NCI-H1105 treated with DMSO at 0.1 percent for 48 hours (cell line): ENCODE results near the gene UBAC2.

Source experiments
- DNase-seq: peaks from one replicate; lab custom pipeline; 2025; lab: John Stamatoyannopoulos, UW

Gene UBAC2

DNA sequence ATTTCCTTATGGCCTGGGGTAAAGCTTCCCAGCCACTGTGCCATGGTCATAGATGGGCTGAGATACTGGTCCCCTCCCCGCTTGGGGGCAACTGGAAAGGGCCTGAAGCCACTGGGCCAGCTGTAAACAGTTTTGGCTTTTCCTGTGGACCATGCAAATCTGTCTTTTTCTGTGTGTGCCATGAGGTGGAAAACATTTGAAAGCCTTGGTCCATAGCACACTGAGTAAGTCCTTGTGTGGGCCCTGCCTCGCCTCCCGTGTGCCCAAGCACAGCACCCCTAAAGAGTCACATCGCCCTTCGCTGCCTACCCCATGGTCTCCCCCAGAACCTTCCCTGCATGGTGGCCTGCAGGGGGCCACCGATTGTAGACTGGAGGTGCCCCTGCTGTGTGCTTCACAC is 158.9 kb downstream of the UBAC2 start:
- DNase-seq = no peak

GRCh38 chr13:99360696-99361095 is 160.0 kb downstream of the UBAC2 start:
- DNase-seq = no peak

DNA sequence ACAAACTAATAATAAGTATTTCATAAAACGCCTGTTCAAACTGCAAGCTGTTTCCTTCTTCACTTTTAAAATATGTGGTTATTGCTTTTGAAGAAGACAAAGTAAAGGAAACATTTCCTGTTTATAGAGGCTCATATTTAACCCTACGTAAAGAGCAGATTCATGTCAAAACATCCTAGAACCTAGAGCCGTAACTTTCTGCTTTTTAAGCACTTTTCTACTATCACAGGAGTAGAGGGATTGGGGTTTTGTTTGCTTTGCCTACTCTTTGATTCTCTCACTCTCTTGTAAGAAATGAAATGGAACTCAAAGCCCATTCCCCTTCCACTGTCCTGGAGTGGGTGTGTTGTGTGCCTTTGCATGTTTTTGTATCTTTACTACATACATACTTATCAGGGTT is 160.5 kb downstream of the UBAC2 start:
- no peak for DNase-seq

DNA sequence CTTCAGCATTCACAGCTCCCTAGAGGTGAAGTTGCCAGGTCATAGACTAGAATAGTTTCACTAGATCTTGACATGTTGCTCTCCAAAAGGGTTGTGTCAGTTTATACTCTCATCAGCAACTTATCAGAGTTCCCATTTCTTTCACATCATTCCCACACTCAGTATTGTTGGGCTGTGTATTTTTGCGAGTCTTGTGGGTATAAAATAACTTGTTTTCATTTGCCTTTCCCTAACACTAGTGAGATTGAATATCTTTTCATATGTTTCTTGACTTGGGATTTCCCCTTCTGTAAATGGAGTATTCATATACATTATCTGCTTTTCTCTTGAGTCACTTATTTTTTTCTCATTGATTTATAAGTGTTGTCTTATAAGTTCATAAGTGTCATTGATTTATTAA is 161.7 kb downstream of the UBAC2 start:
- DNase-seq = no peak

DNA sequence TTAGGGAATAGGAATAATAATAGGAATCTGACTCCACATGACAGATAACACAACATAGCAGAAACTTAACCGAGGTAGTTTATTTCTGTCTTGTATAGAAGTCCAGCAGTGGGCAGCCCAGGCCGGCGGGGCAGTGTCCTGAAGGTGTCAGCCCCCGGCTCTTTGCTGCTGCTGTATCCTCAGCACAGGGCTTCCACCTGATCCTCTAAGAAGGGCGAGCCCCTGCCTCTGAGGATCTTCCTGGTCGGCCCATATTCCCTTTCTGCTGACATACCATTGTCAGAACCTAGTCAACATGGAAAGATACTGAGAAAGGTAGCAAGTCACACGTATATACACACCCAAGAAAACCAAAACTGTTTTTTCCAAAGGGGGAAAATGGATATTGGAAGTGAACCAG is 162.7 kb downstream of the UBAC2 start:
- no peak for DNase-seq

- DNase-seq = no peak
These were observed 163.3 kb downstream of the UBAC2 start for GRCh38 chr13:99363949-99364348.

GRCh38 chr13:99366075-99366987 is 165.7 kb downstream of the UBAC2 start:
- no peak for DNase-seq

GRCh38 chr13:99367106-99367616 is 166.5 kb downstream of the UBAC2 start:
- DNase-seq = no peak

DNA sequence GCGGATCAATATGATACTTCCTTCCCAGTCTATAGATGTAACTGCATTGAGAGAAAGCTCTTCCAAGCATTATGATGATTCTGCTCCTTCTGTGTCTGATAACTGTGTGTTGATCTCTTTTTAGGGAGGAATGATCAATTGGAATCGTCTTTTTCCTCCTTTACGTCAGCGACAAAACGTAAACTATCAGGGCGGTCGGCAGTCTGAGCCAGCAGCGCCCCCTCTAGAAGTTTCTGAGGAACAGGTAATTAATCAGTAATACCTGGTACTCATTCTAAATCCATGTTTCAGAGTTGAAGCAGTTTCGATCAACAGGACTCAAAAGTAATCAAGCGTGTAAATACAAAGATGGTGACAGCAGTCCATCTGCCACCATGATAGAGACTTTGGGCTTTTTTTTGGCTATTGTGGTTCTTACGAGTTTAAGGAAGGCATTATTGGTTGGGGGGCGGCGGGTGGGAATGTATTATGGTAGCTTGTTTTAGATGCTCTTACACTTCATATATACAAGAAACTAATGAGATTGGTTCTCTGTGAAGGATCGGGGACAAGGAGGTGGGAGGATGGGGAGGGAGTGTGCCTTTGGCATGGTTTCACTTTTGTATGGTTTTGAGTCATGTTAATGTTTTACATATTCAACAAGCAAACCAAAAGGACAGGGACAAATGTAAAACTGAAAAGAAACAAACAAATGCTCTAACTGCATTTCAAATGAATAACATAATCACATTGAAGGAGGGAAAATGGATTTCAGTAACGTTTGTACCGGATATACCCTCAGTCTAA is 167.2 kb downstream of the UBAC2 start:
- DNase-seq = no peak

GRCh38 chr13:99370481-99371275 is 170.0 kb downstream of the UBAC2 start:
- DNase-seq = no peak

GRCh38 chr13:99371956-99372355 is 171.3 kb downstream of the UBAC2 start:
- DNase-seq = no peak

- no peak for DNase-seq
These were observed 172.8 kb downstream of the UBAC2 start for GRCh38 chr13:99373436-99373835.

DNA sequence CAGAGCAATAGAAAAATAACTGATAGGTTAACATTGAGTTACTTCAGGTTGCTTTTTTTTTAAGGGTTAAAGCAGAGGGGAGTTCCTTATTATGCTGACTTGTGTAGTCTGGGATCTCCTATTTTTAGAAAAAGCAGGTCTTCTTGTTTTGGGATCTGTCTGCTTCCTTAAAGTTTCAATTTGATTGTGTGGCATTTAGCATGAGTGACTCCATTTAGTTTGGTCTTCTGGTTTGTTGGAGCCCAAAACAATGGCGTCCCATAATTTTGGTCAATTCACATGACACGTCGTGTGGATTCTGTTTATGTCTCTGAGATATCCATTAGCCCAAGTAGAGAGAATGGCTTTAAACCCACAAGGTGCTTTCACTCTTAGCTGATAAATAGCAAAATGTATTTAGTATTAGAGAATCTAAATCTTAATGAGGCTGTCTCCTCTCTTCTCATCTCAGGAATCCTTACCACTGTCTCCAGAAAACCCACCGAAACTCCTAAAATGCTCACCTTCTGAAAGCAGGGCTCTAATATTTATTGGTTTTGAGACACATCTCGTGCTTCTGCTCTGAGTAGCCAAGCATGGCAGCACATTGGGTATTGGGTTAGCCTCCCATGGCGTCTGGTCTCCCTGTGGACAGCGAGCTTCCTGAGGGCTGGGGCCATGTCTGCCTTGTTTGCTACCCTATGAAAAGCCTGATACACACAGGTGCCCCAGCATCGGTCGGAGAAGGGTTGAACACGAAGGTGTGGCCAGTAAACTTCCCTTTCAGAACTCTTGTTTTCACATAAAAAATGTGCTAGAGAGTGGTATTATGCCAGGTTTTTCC is 173.7 kb downstream of the UBAC2 start:
- DNase-seq = no peak

DNA sequence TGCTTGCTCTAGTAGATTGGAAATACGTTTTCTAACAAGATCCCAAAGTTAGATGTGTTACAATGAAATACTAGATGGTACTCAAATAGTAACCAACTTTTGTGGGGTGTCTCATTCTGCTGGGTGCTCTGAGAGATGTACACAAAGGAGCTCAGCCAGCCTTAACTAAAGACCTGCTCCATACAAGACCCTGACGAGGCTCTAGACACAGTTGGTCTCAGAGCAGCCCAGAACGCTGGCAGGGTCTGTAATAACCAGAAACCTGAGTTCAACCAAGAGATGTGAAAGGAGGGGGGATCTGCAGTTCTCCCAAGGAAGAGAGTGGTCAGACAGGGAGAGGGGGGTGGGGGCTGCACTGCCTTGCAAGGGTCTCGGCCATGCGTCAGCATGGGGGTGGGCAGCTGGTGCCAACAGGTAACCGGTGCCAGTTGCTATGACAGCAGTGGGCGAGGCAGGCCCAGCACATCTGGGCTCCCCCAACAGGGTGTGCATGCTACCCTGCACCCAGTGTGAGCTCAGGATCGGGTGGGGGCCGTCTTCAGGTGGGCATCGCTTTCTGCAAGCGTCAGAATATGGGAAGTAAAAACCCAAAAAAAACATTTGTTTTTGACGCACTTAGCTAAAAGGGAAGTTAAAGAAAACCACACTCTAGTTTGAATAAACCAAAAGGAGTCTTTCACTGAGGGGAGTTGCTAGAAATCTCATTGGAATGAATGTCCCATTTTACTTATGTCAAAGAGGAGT is 174.5 kb downstream of the UBAC2 start:
- no peak for DNase-seq

DNA sequence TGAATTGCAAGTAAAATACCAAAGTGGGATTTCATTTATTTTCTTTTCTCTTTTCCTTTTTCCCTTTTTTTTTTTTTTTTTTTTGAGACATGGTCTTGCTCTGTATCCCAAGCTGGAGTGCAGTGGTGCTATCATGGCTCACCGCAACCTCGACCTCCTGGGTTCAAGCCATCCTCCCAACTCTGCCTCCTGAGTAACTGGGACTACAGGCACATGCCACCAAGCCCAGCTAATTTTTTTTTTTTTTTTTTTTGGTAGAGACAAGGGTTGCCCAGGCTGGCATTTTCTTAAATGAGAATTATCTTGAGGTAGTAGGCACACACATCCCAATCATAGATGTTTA is 175.1 kb downstream of the UBAC2 start:
- DNase-seq = no peak

GRCh38 chr13:99376132-99376531 is 175.5 kb downstream of the UBAC2 start:
- DNase-seq = no peak

DNA sequence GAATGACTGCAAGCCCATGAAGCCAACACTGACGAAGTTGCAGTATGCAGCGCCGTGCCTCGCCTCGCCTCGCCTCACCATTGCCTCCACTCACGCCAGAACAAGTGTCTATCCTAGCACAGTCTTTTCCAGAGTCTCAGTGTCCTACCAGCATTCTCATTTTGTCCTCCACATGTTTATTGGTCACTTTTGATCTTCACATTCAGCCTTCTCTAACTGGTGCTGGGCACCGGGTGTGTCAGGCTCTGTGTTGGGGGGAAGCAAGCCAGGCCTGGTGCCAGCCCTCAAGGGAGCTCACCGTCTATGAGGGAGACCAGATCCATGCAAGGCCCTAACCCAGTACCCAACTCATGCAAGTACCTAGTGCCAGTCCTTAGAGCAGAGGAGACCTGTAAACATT is 176.3 kb downstream of the UBAC2 start:
- DNase-seq = no peak

DNA sequence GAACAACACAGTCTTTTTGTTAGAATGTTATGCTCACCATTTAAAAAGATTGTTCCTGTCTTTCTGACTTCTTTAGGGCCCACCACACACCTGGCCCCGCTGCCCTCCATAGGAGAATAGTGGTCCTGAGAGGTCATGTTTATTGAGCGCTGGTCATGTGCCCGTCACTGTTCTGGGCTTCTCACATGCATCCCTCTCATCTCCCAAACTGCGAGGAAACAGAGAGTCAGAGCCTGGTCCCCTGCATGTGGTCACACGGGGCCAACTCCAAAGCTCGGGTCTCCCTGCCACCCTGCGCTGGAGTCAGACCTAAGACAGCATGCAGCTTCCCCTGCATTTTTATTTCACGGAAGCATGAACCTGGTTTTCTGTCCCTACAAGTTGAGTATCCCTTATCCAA is 177.0 kb downstream of the UBAC2 start:
- no peak for DNase-seq

- no peak for DNase-seq
These were observed 178.5 kb downstream of the UBAC2 start for GRCh38 chr13:99378985-99379733.
